GM18526 (cell line): ENCODE data around the gene EPB41L4A.

Experiments used
- POLR2A ChIP-seq: IDR thresholded peaks from 3 replicates; pipeline ENCODE4 v1.6.1; 2011; ENCODE audit not compliant: insufficient read length; ENCODE audit errors: extremely low read depth

EPB41L4A gene

GRCh38 chr5:112254303-112254702, 164.8 kb downstream of the EPB41L4A start:
- TF ChIP-seq POLR2A, result no peak

- no peak for TF ChIP-seq POLR2A
Measured at GRCh38 chr5:112253478-112254250, 165.4 kb downstream of the EPB41L4A start.

GRCh38 chr5:112250551-112250950, 168.5 kb downstream of the EPB41L4A start:
- TF ChIP-seq POLR2A, result no peak

GRCh38 chr5:112248623-112249022, 170.5 kb downstream of the EPB41L4A start:
- TF ChIP-seq POLR2A, result no peak

- TF ChIP-seq POLR2A, result no peak
Measured at GRCh38 chr5:112247960-112248359, 171.1 kb downstream of the EPB41L4A start.

- no peak for TF ChIP-seq POLR2A
Measured at GRCh38 chr5:112245656-112246055, 173.4 kb downstream of the EPB41L4A start.

GRCh38 chr5:112239996-112240395, 179.1 kb downstream of the EPB41L4A start:
- no peak for TF ChIP-seq POLR2A

- TF ChIP-seq POLR2A, result no peak
Measured at GRCh38 chr5:112238473-112238872, 180.6 kb downstream of the EPB41L4A start.

- TF ChIP-seq POLR2A, result no peak
Measured at GRCh38 chr5:112237456-112237855, 181.6 kb downstream of the EPB41L4A start.

- no peak for TF ChIP-seq POLR2A
Measured at GRCh38 chr5:112234000-112234399, 185.1 kb downstream of the EPB41L4A start.

GRCh38 chr5:112232667-112233066, 186.4 kb downstream of the EPB41L4A start:
- no peak for TF ChIP-seq POLR2A

GRCh38 chr5:112230606-112231005, 188.5 kb downstream of the EPB41L4A start:
- no peak for TF ChIP-seq POLR2A

- no peak for TF ChIP-seq POLR2A
Measured at GRCh38 chr5:112228667-112229066, 190.4 kb downstream of the EPB41L4A start.

GRCh38 chr5:112227911-112228631, 191.0 kb downstream of the EPB41L4A start:
- no peak for TF ChIP-seq POLR2A

GRCh38 chr5:112226215-112226614, 192.9 kb downstream of the EPB41L4A start:
- no peak for TF ChIP-seq POLR2A

- TF ChIP-seq POLR2A, result no peak
Measured at GRCh38 chr5:112221128-112221527, 197.9 kb downstream of the EPB41L4A start.
